H9 (cell line): ENCODE results near the gene PAQR9. TPM values are rescaled to one million over a fixed set of nuclear protein-coding genes. Genes with fewer than 3 reads are reported as not detected.

Experiments
- DNase-seq: peaks from one replicate; pipeline ENCODE4 v3.0.0-alpha.2; 2017
- H2AFZ ChIP-seq: one replicate; pipeline ENCODE4 v1.6.1; 2013; ENCODE audit warnings: mild to moderate bottlenecking, low read length, control low read depth, moderate library complexity
- H2AK5ac ChIP-seq: 2 replicates; pipeline ENCODE4 v1.6.1; 2013; ENCODE audit warnings: low read length, control low read depth, mixed read lengths; ENCODE audit not compliant: insufficient read length
- H2BK120ac ChIP-seq: one replicate; pipeline ENCODE4 v1.6.1; 2013; ENCODE audit warnings: low read depth, mild to moderate bottlenecking, low read length, control low read depth, inconsistent platforms; ENCODE audit not compliant: poor library complexity, severe bottlenecking
- H2BK12ac ChIP-seq: 2 replicates; pipeline ENCODE4 v1.6.1; 2013; ENCODE audit warnings: low read length, control low read depth, mixed read lengths, low read depth; ENCODE audit not compliant: insufficient read length
- H2BK15ac ChIP-seq: 2 replicates; pipeline ENCODE4 v1.6.1; 2013; ENCODE audit warnings: low read depth, low read length, control low read depth
- H2BK20ac ChIP-seq: one replicate; pipeline ENCODE4 v1.6.1; 2013; ENCODE audit warnings: low read depth, mild to moderate bottlenecking, low read length, control low read depth, inconsistent platforms; ENCODE audit not compliant: poor library complexity, severe bottlenecking
- H2BK5ac ChIP-seq: 2 replicates; pipeline ENCODE4 v1.6.1; 2013; ENCODE audit warnings: low read length, control low read depth, mixed read lengths; ENCODE audit not compliant: insufficient read length
- H3K14ac ChIP-seq: 2 replicates; pipeline ENCODE4 v1.6.1; 2013; ENCODE audit warnings: low read length, control low read depth; ENCODE audit not compliant: insufficient read depth
- H3K18ac ChIP-seq: 2 replicates; pipeline ENCODE4 v1.6.1; 2013; ENCODE audit warnings: low read depth, mild to moderate bottlenecking, mixed read lengths, low read length, control low read depth; ENCODE audit not compliant: insufficient read length
- H3K23ac ChIP-seq: 2 replicates; pipeline ENCODE4 v1.6.1; 2013; ENCODE audit warnings: low read length, control low read depth, mixed read lengths, low read depth; ENCODE audit not compliant: insufficient read length
- H3K23me2 ChIP-seq: 2 replicates; pipeline ENCODE4 v1.6.1; 2013; ENCODE audit warnings: low read depth, mild to moderate bottlenecking, mixed read lengths, low read length, control low read depth; ENCODE audit not compliant: insufficient read length, poor library complexity, severe bottlenecking
- H3K27ac ChIP-seq: 2 replicates; pipeline ENCODE4 v1.5.1; 2013; ENCODE audit warnings: low read length, control low read depth, mixed read lengths, low read depth; ENCODE audit not compliant: insufficient read length
- H3K27me3 ChIP-seq: 2 replicates; pipeline ENCODE4 v1.6.1; 2013; ENCODE audit warnings: low read length, control low read depth, inconsistent platforms; ENCODE audit not compliant: insufficient read depth
- H3K4ac ChIP-seq: 2 replicates; pipeline ENCODE4 v1.6.1; 2013; ENCODE audit warnings: low read depth, mild to moderate bottlenecking, control low read depth, inconsistent platforms, low read length, moderate library complexity
- H3K4me1 ChIP-seq: 2 replicates; pipeline ENCODE4 v1.6.1; 2013; ENCODE audit warnings: low read length, control low read depth, inconsistent platforms; ENCODE audit not compliant: insufficient read depth
- H3K4me2 ChIP-seq: 2 replicates; pipeline ENCODE4 v1.6.1; 2013; ENCODE audit warnings: low read length, control low read depth, mixed read lengths; ENCODE audit not compliant: insufficient read length, insufficient read depth
- H3K56ac ChIP-seq: 2 replicates; pipeline ENCODE4 v1.6.1; 2013; ENCODE audit warnings: low read depth, mild to moderate bottlenecking, mixed read lengths, low read length, control low read depth; ENCODE audit not compliant: insufficient read length
- H3K79me1 ChIP-seq: 2 replicates; pipeline ENCODE4 v1.6.1; 2013; ENCODE audit warnings: low read depth, mild to moderate bottlenecking, moderate library complexity, low read length, control low read depth, inconsistent platforms; ENCODE audit not compliant: insufficient read depth, poor library complexity, severe bottlenecking
- H3K79me2 ChIP-seq: 2 replicates; pipeline ENCODE4 v1.6.1; 2013; ENCODE audit warnings: low read length, control low read depth, inconsistent platforms; ENCODE audit not compliant: insufficient read depth
- H3K9ac ChIP-seq: 2 replicates; pipeline ENCODE4 v1.6.1; 2013; ENCODE audit warnings: low read length, control low read depth, mixed read lengths; ENCODE audit not compliant: insufficient read length; ENCODE audit errors: extremely low read depth
- H3K9me3 ChIP-seq: one replicate; pipeline ENCODE4 v1.6.1; 2013; ENCODE audit warnings: low read depth, low read length, inconsistent platforms; ENCODE audit not compliant: control insufficient read depth
- H3T11ph ChIP-seq: one replicate; pipeline ENCODE4 v1.6.1; 2013; ENCODE audit warnings: mild to moderate bottlenecking, low read length, control low read depth, inconsistent platforms
- H4K20me1 ChIP-seq: one replicate; pipeline ENCODE4 v1.6.1; 2013; ENCODE audit not compliant: control insufficient read depth, insufficient read length, insufficient read depth
- H4K5ac ChIP-seq: 2 replicates; pipeline ENCODE4 v1.6.1; 2013; ENCODE audit warnings: low read depth, mild to moderate bottlenecking, mixed read lengths, low read length, control low read depth; ENCODE audit not compliant: insufficient read length
- H4K8ac ChIP-seq: replicated peaks from 2 replicates; pipeline ENCODE4 v1.6.1; 2013; ENCODE audit warnings: low read length, control low read depth, mixed read lengths, low read depth; ENCODE audit not compliant: insufficient read length
- H4K91ac ChIP-seq: 2 replicates; pipeline ENCODE4 v1.6.1; 2013; ENCODE audit warnings: low read depth, mild to moderate bottlenecking, moderate library complexity, mixed read lengths, low read length, control low read depth; ENCODE audit not compliant: insufficient read length
- H3K27ac Mint-ChIP-seq, 3 experiments: 2 replicates in 2 of 3; 3 replicates in 1 of 3; pipeline ENCODE4 v1.8.0; 2020 to 2021; ENCODE audit warnings: mixed read lengths in 3 of 3, mild to moderate bottlenecking in 1 of 3, moderate library complexity in 1 of 3
- H3K27me3 Mint-ChIP-seq: 2 replicates; pipeline ENCODE4 v1.8.0; 2021; ENCODE audit warnings: low read depth, mild to moderate bottlenecking, moderate library complexity, mixed read lengths
- H3K36me3 Mint-ChIP-seq, 3 experiments: 2 replicates in 2 of 3; 3 replicates in 1 of 3; pipeline ENCODE4 v1.8.0; 2020 to 2021; ENCODE audit warnings: low read depth in 3 of 3, mixed read lengths in 3 of 3; ENCODE audit not compliant: insufficient read depth in 1 of 3
- H3K4me1 Mint-ChIP-seq, 2 experiments: 2 replicates each; pipeline ENCODE4 v1.8.0; 2020; ENCODE audit warnings: mixed read lengths in 2 of 2
- H3K4me3 Mint-ChIP-seq, 2 experiments: 2 replicates in 1 of 2; 3 replicates in 1 of 2; pipeline ENCODE4 v1.8.0; 2020 to 2021; ENCODE audit warnings: mild to moderate bottlenecking in 2 of 2, mixed read lengths in 2 of 2, moderate library complexity in 1 of 2
- H3K9me3 Mint-ChIP-seq, 2 experiments: 2 replicates in 1 of 2; 3 replicates in 1 of 2; pipeline ENCODE4 v1.8.0; 2020; ENCODE audit warnings: mild to moderate bottlenecking in 2 of 2, mixed read lengths in 2 of 2, moderate library complexity in 1 of 2
- WGBS: extraction: QIAGEN DNeasy Blood & Tissue Kit; methylation state at CpG from one replicate; pipeline ENCODE4 v1.1.7; 2013; ENCODE audit warnings: missing lambda C conversion rate, low lambda C conversion rate, mixed read lengths; ENCODE audit not compliant: insufficient read length; ENCODE audit errors: extremely low coverage; 5-methylcytosine and 5-hydroxymethylcytosine counted together
- total RNA-seq: library from RNA; stranded (reverse); gene quantifications from 2 replicates; pipeline ENCODE4 v1.2.1, GENCODE V29; 2021
- TF ChIP-seq, protein P1 (sequence below): fragments of 200-600 bp; sonication (generic); conservative IDR thresholded peaks from 3 replicates; pipeline ENCODE4 v1.8.0; 2021; ENCODE audit warnings: antibody characterized with exemption, mild to moderate bottlenecking

PAQR9 gene
- total RNA-seq, 1 experiment from 2014 or later: 2.3 TPM

DNA sequence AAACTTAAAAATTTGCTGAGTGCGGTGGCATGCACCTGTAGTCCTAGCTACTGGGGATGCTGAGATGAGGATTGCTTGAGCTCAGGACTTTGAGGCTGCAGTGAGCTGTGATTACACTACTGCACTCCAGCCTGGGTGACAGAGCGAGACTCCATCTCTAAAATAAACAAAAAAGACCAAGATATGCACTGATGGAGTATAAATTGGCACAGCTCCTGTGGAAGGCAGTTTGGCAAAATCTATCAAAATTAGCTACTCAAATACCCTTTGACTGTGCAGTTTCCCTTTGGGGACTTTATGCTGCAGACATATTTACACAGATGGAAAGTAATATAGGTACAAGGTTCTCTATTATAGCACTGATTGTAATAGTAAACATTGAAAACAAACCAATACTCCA, 19.8 kb upstream of the PAQR9 start:
- H3K36me3 Mint-ChIP-seq: no peaks in the 10 kb centered on the region
- H3K4me1 Mint-ChIP-seq: peaks cover 5 to 23% of the 10 kb centered on the region in 2 experiments
- TF ChIP-seq, protein P1, sequence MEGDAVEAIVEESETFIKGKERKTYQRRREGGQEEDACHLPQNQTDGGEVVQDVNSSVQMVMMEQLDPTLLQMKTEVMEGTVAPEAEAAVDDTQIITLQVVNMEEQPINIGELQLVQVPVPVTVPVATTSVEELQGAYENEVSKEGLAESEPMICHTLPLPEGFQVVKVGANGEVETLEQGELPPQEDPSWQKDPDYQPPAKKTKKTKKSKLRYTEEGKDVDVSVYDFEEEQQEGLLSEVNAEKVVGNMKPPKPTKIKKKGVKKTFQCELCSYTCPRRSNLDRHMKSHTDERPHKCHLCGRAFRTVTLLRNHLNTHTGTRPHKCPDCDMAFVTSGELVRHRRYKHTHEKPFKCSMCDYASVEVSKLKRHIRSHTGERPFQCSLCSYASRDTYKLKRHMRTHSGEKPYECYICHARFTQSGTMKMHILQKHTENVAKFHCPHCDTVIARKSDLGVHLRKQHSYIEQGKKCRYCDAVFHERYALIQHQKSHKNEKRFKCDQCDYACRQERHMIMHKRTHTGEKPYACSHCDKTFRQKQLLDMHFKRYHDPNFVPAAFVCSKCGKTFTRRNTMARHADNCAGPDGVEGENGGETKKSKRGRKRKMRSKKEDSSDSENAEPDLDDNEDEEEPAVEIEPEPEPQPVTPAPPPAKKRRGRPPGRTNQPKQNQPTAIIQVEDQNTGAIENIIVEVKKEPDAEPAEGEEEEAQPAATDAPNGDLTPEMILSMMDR: no peak
- Histone ChIP-seq H3K27me3 (no peaks in the 10 kb centered on the region), H3K4me1 (no peaks in the 10 kb centered on the region), H3K9me3 (no peaks in the 10 kb centered on the region), H2BK20ac (no peak overlapping the region), H3K9ac (no peak overlapping the region), H2BK15ac (no peak overlapping the region), H4K8ac (no peak overlapping the region), H2BK12ac (no peak overlapping the region), H2AK5ac (no peak overlapping the region), H2BK120ac (no peak overlapping the region), H3K56ac (no peak overlapping the region), H3T11ph (no peak overlapping the region), H3K18ac (no peak overlapping the region), H2BK5ac (no peak overlapping the region), H3K27ac (no peak overlapping the region), H3K79me2 (no peaks in the 10 kb centered on the region), H3K23me2 (no peaks in the 10 kb centered on the region), H3K79me1 (no peaks in the 10 kb centered on the region), H4K91ac (no peak overlapping the region), H4K20me1 (no peaks in the 10 kb centered on the region), H3K23ac (no peak overlapping the region), H3K4me2 (no peak overlapping the region), H2AFZ (no peak overlapping the region), H4K5ac (no peak overlapping the region), H3K14ac (no peak overlapping the region), H3K4ac (no peak overlapping the region)
- DNase-seq: no peak
- no CpG with 5 or more reads among the region's 2 CpGs for WGBS
- H3K27ac Mint-ChIP-seq: no peak overlapping the region
- no peak overlapping the region for H3K4me3 Mint-ChIP-seq
- no peaks in the 10 kb centered on the region; the same call in 1 of the 2 replicates for H3K27me3 Mint-ChIP-seq
- no peaks in the 10 kb centered on the region for H3K9me3 Mint-ChIP-seq
